Measurements from ENCODE around the gene AAR2.

The AAR2 gene

DNA sequence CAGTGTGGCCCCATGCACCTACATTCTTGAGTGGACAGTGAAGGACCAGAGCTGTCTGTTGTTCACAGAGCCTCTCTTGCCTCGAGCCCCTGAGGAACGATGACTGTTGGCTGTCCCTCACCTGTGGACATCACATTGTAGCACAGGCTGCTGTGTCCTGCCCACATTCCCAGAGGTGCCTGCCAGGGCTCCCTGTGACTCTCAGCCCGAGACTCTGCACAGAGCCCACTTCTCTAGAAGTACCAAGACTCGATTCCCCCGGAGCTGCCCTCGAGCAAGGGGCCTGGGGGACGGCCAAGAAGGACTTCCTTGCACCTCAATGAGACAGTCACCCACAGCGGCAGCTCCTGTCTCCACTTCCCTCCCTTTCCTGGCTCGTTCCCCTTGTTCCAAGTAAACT lies 41.3 kb downstream of the AAR2 start:
- no peak overlapping the region for H2AK5ac ChIP-seq (ENCODE audit: low read length, severe bottlenecking)
- no peaks in the 10 kb centered on the region for H3K36me3 ChIP-seq (ENCODE audit: control insufficient read depth in 1 of 2, insufficient read depth in 2 of 2, low read depth in 1 of 2, low read length in 2 of 2)
- H3K79me1 ChIP-seq (replicated peaks; ENCODE audit: low read length, poor library complexity, severe bottlenecking) = no peaks in the 10 kb centered on the region
- H3K23ac ChIP-seq (ENCODE audit: low read length in 2 of 2) = no peak overlapping the region
- no peak overlapping the region for H3K9ac ChIP-seq (ENCODE audit: low read length)
- no peak for DNase-seq
- H2BK15ac ChIP-seq (ENCODE audit: low read depth, poor library complexity, severe bottlenecking) = no peak overlapping the region
- no peak overlapping the region for H3K4me3 ChIP-seq (ENCODE audit: insufficient read depth in 1 of 2, low read depth in 1 of 2, low read length in 2 of 2)
- H3K4me1 ChIP-seq (ENCODE audit: control insufficient read depth, insufficient read depth, low read depth, low read length) = no peaks in the 10 kb centered on the region
- H3K18ac ChIP-seq (ENCODE audit: low read depth in 1 of 2, low read length in 2 of 2) = no peak overlapping the region
- H2BK120ac ChIP-seq (ENCODE audit: low read depth, low read length) = no peak overlapping the region
- no peak overlapping the region for H3K27ac ChIP-seq (ENCODE audit: low read length, poor library complexity, severe bottlenecking)
- WGBS = 56% methylated on average over 9 of the region's 9 CpGs
- no peak overlapping the region for H4K91ac ChIP-seq (ENCODE audit: low read length)
- peaks cover 4% of the 10 kb centered on the region for H3K9me3 ChIP-seq (ENCODE audit: control insufficient read depth, low read length)
- no peak overlapping the region for H2BK5ac ChIP-seq (ENCODE audit: low read depth, low read length, poor library complexity, severe bottlenecking)
- no peak overlapping the region for H3K4me2 ChIP-seq (ENCODE audit: low read length, poor library complexity, severe bottlenecking)
- H3K27me3 ChIP-seq (ENCODE audit: control insufficient read depth in 1 of 2, insufficient read depth in 1 of 2, low read length in 2 of 2) = peaks cover 61 to 85% of the 10 kb centered on the region in 2 experiments
- H3K14ac ChIP-seq (ENCODE audit: low read length in 2 of 2) = no peak overlapping the region
- H3K4ac ChIP-seq (ENCODE audit: low read depth in 1 of 2, low read length in 2 of 2) = no peak overlapping the region
- H2AFZ ChIP-seq (ENCODE audit: low read depth, low read length) = no peak overlapping the region
- H4K8ac ChIP-seq (ENCODE audit: low read length) = no peak overlapping the region
- H2BK12ac ChIP-seq (ENCODE audit: low read length in 2 of 2) = no peak overlapping the region

DNA sequence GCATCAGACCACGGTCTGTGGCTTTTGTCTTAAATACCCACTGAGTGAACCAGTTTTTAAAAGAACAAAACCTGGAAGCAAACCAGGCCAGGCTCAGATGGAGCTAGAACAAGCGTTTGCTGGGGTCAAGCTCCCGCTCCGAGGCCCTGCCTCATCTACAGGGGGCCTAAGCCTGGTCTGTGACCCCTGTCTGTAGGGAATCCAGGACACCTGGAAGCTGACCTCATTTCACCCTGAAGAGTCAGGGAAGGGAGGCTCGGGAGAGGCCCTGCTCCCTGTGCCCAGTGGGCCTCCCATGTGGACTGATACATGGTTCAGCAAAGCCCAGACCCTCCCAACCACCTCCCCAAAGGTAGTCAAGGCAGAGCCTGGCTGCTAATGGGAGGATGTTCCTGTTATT lies 43.1 kb downstream of the AAR2 start:
- Histone ChIP-seq H3K27ac (ENCODE audit: low read length, poor library complexity, severe bottlenecking) (no peak overlapping the region), H3K4ac (ENCODE audit: low read depth in 1 of 2, low read length in 2 of 2) (no peak overlapping the region), H2BK120ac (ENCODE audit: low read depth, low read length) (no peak overlapping the region), H2BK5ac (ENCODE audit: low read depth, low read length, poor library complexity, severe bottlenecking) (no peak overlapping the region), H3K4me1 (ENCODE audit: control insufficient read depth, insufficient read depth, low read depth, low read length) (no peaks in the 10 kb centered on the region), H2BK12ac (ENCODE audit: low read length in 2 of 2) (no peak overlapping the region), H4K8ac (ENCODE audit: low read length) (no peak overlapping the region), H3K4me2 (ENCODE audit: low read length, poor library complexity, severe bottlenecking) (no peak overlapping the region), H3K9me3 (ENCODE audit: control insufficient read depth, low read length) (peaks cover 14% of the 10 kb centered on the region), H3K18ac (ENCODE audit: low read depth in 1 of 2, low read length in 2 of 2) (no peak overlapping the region), H3K14ac (ENCODE audit: low read length in 2 of 2) (no peak overlapping the region), H3K27me3 (ENCODE audit: control insufficient read depth in 1 of 2, insufficient read depth in 1 of 2, low read length in 2 of 2) (peaks cover 57 to 84% of the 10 kb centered on the region in 2 experiments), H2BK15ac (ENCODE audit: low read depth, poor library complexity, severe bottlenecking) (no peak overlapping the region), H4K91ac (ENCODE audit: low read length) (no peak overlapping the region), H3K23ac (ENCODE audit: low read length in 2 of 2) (no peak overlapping the region), H2AK5ac (ENCODE audit: low read length, severe bottlenecking) (no peak overlapping the region), H3K79me1 (replicated peaks; ENCODE audit: low read length, poor library complexity, severe bottlenecking) (no peaks in the 10 kb centered on the region), H3K36me3 (ENCODE audit: control insufficient read depth in 1 of 2, insufficient read depth in 2 of 2, low read depth in 1 of 2, low read length in 2 of 2) (no peaks in the 10 kb centered on the region), H3K4me3 (ENCODE audit: insufficient read depth in 1 of 2, low read depth in 1 of 2, low read length in 2 of 2) (no peak overlapping the region), H3K9ac (ENCODE audit: low read length) (no peak overlapping the region), H2AFZ (ENCODE audit: low read depth, low read length) (no peak overlapping the region)
- 76% methylated on average over 5 of the region's 5 CpGs for WGBS
- DNase-seq = no peak

DNA sequence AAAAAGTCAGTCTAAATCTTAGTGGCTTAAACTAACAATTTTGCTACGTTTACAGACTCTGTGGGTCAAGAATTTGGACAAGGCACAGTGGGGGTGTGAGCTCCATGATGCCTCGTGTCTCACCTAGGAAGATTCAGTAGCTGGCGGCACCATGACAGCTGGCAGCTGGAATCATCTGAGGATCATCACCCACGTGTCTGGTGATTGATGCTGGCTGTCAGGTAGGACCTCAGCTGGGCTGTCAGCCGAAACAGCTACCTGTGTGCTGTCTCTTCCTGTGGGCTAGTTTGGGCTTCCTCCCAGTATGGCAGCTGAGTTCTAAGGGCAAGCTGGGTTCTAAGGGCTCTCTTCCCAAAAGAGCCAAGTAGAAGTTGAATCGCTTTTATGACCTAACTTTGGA lies 43.5 kb downstream of the AAR2 start:
- H3K9me3 ChIP-seq (ENCODE audit: control insufficient read depth, low read length) = peaks cover 14% of the 10 kb centered on the region
- no peak overlapping the region for H2AFZ ChIP-seq (ENCODE audit: low read depth, low read length)
- H4K91ac ChIP-seq (ENCODE audit: low read length) = no peak overlapping the region
- no peak overlapping the region for H3K4ac ChIP-seq (ENCODE audit: low read depth in 1 of 2, low read length in 2 of 2)
- H3K27ac ChIP-seq (ENCODE audit: low read length, poor library complexity, severe bottlenecking) = no peak overlapping the region
- peaks cover 55 to 81% of the 10 kb centered on the region in 2 experiments for H3K27me3 ChIP-seq (ENCODE audit: control insufficient read depth in 1 of 2, insufficient read depth in 1 of 2, low read length in 2 of 2)
- H3K36me3 ChIP-seq (ENCODE audit: control insufficient read depth in 1 of 2, insufficient read depth in 2 of 2, low read depth in 1 of 2, low read length in 2 of 2) = no peaks in the 10 kb centered on the region
- H2BK5ac ChIP-seq (ENCODE audit: low read depth, low read length, poor library complexity, severe bottlenecking) = no peak overlapping the region
- no peak overlapping the region for H2AK5ac ChIP-seq (ENCODE audit: low read length, severe bottlenecking)
- H3K18ac ChIP-seq (ENCODE audit: low read depth in 1 of 2, low read length in 2 of 2) = no peak overlapping the region
- H3K79me1 ChIP-seq (replicated peaks; ENCODE audit: low read length, poor library complexity, severe bottlenecking) = no peaks in the 10 kb centered on the region
- H2BK120ac ChIP-seq (ENCODE audit: low read depth, low read length) = no peak overlapping the region
- H3K4me3 ChIP-seq (ENCODE audit: insufficient read depth in 1 of 2, low read depth in 1 of 2, low read length in 2 of 2) = no peak overlapping the region
- H4K8ac ChIP-seq (ENCODE audit: low read length) = no peak overlapping the region
- DNase-seq = no peak
- H3K4me2 ChIP-seq (ENCODE audit: low read length, poor library complexity, severe bottlenecking) = no peak overlapping the region
- no peak overlapping the region for H2BK12ac ChIP-seq (ENCODE audit: low read length in 2 of 2)
- H3K23ac ChIP-seq (ENCODE audit: low read length in 2 of 2) = no peak overlapping the region
- H3K14ac ChIP-seq (ENCODE audit: low read length in 2 of 2) = no peak overlapping the region
- H3K4me1 ChIP-seq (ENCODE audit: control insufficient read depth, insufficient read depth, low read depth, low read length) = no peaks in the 10 kb centered on the region
- H3K9ac ChIP-seq (ENCODE audit: low read length) = no peak overlapping the region
- WGBS = 66% methylated on average over 6 of the region's 6 CpGs
- H2BK15ac ChIP-seq (ENCODE audit: low read depth, poor library complexity, severe bottlenecking) = no peak overlapping the region

DNA sequence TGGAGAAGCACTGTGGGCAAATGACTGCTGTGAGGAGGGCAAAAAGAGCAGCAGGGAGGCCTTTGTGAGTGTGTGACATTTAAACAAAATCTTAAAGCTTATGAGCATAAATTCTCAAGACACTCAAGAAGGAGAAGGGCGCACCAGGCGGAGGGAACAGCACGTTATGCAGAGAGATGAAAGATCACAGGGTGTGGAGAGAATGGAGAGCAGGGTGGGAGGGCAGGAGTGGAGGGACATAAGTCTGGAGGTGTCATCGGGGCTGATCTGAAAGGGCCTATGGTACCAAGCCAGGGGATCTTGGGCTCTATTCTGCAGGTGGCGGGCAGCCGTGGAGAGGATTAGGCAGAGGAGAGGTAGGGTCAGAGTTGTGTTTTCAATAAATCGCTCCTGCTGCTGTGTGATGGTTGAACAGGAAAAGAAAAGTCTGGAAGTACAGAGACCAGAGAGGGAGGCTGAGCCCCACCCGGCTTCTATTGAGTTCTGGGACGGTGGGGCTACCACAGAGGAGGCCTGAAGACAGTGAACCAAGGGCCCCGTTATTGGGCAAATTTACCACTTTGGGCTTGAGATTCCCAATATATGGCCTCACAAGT lies 45.6 kb downstream of the AAR2 start:
- no peak overlapping the region for H4K8ac ChIP-seq (ENCODE audit: low read length)
- no peak overlapping the region for H3K4ac ChIP-seq (ENCODE audit: low read depth in 1 of 2, low read length in 2 of 2)
- 85% methylated on average over 10 of the region's 10 CpGs for WGBS

More for the DNA sequence above, 45.6 kb downstream of the AAR2 start:
- H3K36me3 ChIP-seq (ENCODE audit: control insufficient read depth in 1 of 2, insufficient read depth in 2 of 2, low read depth in 1 of 2, low read length in 2 of 2) = no peaks in the 10 kb centered on the region
- no peak overlapping the region for H3K14ac ChIP-seq (ENCODE audit: low read length in 2 of 2)
- H2BK12ac ChIP-seq (ENCODE audit: low read length in 2 of 2) = no peak overlapping the region
- no peak overlapping the region for H3K27ac ChIP-seq (ENCODE audit: low read length, poor library complexity, severe bottlenecking)
- no peaks in the 10 kb centered on the region for H3K79me1 ChIP-seq (replicated peaks; ENCODE audit: low read length, poor library complexity, severe bottlenecking)
- H3K4me2 ChIP-seq (ENCODE audit: low read length, poor library complexity, severe bottlenecking) = no peak overlapping the region
- H2AK5ac ChIP-seq (ENCODE audit: low read length, severe bottlenecking) = no peak overlapping the region
- H2BK15ac ChIP-seq (ENCODE audit: low read depth, poor library complexity, severe bottlenecking) = no peak overlapping the region
- no peak overlapping the region for H2BK120ac ChIP-seq (ENCODE audit: low read depth, low read length)
- no peak for DNase-seq
- H4K91ac ChIP-seq (ENCODE audit: low read length) = no peak overlapping the region
- H3K4me3 ChIP-seq (ENCODE audit: insufficient read depth in 1 of 2, low read depth in 1 of 2, low read length in 2 of 2) = no peak overlapping the region
- peaks cover 62 to 73% of the 10 kb centered on the region in 2 experiments for H3K27me3 ChIP-seq (ENCODE audit: control insufficient read depth in 1 of 2, insufficient read depth in 1 of 2, low read length in 2 of 2)
- peaks cover 14% of the 10 kb centered on the region for H3K9me3 ChIP-seq (ENCODE audit: control insufficient read depth, low read length)
- H2BK5ac ChIP-seq (ENCODE audit: low read depth, low read length, poor library complexity, severe bottlenecking) = no peak overlapping the region
- no peak overlapping the region for H2AFZ ChIP-seq (ENCODE audit: low read depth, low read length)
- H3K9ac ChIP-seq (ENCODE audit: low read length) = no peak overlapping the region
- no peak overlapping the region for H3K23ac ChIP-seq (ENCODE audit: low read length in 2 of 2)
- no peak overlapping the region for H3K18ac ChIP-seq (ENCODE audit: low read depth in 1 of 2, low read length in 2 of 2)
- H3K4me1 ChIP-seq (ENCODE audit: control insufficient read depth, insufficient read depth, low read depth, low read length) = no peaks in the 10 kb centered on the region
